ENCODE measurements around the gene PNPLA1.

Gene PNPLA1, protein sequence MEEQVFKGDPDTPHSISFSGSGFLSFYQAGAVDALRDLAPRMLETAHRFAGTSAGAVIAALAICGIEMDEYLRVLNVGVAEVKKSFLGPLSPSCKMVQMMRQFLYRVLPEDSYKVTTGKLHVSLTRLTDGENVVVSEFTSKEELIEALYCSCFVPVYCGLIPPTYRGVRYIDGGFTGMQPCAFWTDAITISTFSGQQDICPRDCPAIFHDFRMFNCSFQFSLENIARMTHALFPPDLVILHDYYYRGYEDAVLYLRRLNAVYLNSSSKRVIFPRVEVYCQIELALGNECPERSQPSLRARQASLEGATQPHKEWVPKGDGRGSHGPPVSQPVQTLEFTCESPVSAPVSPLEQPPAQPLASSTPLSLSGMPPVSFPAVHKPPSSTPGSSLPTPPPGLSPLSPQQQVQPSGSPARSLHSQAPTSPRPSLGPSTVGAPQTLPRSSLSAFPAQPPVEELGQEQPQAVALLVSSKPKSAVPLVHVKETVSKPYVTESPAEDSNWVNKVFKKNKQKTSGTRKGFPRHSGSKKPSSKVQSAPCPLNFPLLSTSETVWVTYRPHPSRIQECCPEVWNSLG

DNA sequence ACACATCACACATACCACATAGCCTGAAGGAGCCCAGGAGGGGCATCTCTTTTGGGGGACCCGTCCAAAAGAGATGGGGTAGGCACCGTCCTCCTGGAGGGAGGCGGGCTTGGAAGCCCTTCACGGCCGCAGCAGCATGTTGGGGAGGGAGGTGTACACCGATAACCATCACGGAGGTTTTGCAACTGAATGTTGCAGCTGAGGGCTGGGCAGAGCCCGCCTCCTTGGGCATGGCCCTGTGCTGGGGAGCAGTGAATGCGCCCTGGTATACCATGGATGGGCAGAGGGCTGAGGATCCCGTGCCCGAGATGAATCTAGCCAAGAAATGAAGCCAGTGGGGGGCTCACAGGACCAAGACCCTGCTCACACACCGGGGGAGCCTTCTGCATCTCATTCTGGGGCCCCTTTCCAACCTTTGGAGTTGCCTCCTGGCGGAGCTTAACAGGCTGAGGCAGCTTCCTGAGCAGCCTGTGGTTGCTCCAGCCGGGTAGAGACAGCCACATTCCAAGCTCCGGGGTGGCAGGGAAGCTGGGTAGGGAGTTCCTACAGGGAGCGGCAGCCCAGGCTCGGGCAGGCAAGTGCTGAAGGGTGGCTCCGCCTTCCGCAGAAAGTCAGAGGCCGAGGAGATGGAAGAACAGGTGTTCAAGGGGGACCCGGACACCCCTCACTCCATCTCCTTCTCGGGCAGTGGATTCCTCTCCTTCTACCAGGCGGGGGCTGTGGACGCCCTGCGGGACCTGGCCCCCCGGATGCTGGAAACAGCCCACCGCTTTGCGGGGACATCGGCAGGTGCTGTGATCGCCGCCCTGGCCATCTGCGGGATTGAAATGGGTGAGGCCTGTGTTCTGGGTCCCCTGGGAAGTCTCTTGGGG is at the start of gene PNPLA1:
Gene PNPLA1, plus strand, starts transcription at position 227 of the 872 bp plus-strand sequence. Its CDS starts 400 bp downstream, at position 627.
- DNase-seq (ENCODE audit: low spot score) = no peak

DNA sequence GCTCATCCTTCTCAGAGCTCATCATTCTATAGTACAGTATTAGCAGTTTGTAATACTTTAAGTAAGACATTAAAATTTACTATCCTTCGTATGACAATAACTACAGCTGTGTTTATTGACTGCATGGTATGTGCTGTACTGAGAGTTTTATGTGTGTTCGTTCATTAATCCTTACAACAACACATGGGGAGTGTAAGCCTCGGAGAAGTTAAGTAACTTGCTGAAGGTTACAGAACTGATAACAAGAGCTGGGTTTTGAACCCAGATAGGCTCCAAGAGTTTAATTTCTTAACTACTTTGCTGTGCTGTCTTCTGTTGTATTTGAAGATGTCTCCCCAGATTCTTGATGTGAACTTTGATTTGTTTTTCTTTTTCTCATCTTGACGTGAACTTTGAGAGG is 49.6 kb upstream of the PNPLA1 start:
- no peak for DNase-seq (ENCODE audit: low spot score)

DNA sequence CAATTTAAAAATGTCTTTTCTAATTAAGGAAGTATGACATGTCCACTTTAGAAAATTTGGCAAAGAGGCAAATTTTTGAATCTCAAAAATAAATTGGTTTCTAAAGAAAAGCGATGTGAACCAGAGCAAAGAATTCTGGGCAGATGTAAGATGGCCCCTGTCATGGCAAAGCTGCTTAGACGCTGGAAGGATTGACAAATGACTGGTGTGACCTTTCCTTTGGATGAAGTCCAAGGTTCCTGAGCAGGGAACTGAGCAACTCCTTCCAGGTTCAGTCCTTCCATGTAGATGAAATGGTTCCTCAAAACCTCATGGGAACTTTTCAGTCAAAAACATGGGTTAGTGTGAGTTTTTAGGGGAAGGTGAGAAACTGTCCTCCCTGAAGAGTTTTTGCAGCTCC is 48.2 kb upstream of the PNPLA1 start:
- DNase-seq (ENCODE audit: low spot score) = no peak

DNA sequence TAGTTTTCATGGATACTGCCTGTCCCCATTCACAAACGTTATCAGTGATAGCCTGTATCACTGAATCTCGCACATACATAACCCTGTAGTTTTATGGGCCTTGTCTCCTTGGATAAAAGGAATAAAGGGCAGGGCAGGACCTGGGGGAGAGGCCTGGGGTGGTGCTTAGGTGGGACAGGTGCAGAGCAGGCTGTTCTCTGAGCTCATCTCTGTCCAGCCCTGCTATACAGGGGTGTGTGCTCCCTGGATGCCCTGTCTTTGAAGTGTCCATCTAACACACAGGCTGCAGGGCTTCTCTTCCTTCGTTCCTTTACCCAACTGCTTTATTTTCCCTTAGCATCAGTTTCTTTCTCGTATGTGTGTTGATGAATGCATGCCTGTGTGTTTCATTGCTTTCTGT is 46.9 kb upstream of the PNPLA1 start:
- DNase-seq (ENCODE audit: low spot score) = no peak

DNA sequence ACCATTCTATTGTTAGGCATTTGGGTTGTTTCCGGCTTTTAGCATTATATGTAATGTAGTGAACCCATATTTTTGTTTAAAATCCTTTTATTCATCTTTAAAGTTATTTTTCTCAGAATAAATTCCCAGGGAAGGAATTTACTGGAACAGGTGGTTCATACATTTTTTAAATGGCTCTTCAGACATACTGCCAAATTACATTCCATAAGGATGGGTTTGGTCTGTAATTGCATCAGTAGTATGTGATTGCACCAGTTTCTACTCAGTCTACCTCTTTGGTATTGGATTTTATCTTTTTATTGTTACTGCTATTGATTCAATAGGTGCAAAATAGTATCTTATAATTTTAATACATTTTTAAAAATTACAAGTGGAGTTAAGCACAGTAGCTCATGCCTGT is 46.2 kb upstream of the PNPLA1 start:
- no peak for DNase-seq (ENCODE audit: low spot score)

DNA sequence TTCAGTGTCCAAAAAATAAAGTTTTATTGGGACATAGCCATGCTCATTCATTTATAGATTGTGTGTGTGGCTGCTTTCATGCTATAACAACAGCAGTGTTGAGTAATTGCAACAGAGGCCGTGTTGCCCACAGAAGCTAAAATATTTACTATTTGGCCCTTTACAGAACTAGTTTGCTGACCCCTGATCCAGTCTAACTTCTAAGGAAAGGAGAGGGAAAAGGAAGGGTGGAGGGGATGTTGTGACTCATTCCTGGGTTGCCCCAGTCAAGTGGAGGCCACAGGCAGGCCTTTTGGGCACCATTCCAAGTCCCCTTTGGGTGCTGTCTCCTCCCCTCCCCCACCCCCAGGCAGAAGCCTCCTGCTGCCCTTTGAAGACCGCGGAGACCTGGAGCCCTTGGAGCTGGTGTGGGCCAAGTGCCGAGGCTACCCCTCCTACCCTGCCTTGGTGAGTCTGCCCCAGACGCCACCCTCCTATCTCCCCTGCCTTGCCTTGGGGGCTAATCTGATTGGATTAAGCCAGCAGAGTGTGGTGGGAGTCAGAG is 44.9 kb upstream of the PNPLA1 start:
- DNase-seq (ENCODE audit: low spot score) = no peak

DNA sequence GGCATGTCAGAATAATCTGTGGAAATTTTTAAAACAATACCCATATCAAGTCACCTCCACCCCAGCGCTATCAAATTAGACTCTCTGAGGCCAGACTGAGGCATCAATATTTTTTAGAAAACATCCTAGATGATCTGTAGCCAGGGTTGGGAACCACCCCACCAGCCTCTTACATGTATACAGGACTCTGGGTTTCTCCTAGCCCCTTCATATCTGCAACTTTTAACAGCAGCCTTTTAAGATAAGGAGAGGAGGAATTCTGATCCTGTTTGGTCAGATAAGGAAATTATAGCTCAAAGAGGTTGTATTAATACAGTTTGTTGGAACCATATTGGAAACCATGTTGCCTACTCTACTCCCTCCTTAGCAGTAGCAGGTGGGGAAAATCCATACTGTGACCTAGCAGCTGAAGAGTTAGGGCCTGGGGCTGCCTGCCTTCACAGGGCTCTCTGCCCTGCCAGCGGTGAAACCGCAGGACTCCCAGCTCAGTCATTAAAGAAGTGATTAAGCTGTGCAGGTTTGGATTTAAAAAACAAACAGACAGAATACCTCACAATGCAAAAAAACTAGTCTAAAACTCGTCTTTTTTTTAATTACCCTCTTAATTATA is 43.3 kb upstream of the PNPLA1 start:
- DNase-seq (ENCODE audit: low spot score) = no peak

DNA sequence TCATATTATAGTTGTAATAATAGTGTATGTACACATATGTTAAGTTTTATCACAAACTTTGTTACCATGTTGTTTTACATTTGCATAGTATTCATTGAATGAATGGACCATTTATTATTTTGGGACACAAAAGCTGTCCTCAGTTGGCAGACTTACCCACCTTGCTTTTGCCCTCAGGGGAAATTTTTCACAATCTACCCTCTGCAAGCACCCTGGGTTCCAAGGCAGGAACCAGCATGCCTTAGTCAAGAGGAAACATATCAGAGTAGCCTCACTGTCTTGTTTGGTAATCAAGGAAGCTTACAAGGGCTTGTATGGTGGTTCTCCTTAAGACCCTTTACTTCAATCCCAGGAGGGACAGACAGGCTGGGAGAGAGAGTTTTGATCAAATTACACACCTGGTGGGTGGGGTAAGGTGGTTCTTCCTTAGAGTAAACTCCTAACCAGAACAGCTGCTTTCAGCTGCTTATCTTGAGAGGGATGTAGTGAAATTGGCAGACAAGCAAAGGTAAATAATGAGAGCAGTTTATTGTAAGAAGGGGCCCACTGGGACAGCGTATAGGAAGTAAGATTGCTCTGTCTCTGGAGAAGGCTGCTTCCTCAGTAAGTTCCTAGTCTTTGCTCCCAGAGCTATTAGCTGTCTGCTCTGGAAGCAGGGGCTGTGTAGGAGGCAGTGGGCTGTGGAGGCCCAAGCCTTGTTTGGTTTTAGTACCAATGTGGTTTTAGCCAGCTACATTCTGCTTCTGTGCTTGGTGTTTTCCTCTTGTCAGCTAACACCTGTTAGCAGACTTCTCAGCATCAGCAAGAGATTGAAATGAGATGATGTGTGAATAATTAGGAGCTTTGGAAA is 42.3 kb upstream of the PNPLA1 start:
- no peak for DNase-seq (ENCODE audit: low spot score)

DNA sequence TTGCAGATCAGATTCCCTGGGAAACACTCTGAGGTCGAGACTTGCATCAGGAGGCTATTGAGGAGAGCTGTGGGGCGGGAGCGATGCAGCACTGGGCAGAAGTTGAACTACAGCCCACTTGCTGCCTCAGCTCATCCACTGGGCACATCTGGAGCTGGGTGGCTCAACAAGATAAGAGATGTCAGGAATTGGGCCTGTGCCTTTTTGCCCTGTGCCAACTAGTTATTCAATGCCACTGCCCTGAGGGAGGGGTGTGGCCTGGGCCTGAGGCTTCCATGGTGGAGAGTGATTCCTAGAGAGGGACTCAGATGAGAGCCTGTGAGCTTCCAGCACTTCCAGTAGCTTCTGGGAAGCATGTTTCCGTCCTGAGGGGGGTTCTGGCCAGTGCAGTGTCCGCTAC is 40.6 kb upstream of the PNPLA1 start:
- DNase-seq (ENCODE audit: low spot score) = no peak

DNA sequence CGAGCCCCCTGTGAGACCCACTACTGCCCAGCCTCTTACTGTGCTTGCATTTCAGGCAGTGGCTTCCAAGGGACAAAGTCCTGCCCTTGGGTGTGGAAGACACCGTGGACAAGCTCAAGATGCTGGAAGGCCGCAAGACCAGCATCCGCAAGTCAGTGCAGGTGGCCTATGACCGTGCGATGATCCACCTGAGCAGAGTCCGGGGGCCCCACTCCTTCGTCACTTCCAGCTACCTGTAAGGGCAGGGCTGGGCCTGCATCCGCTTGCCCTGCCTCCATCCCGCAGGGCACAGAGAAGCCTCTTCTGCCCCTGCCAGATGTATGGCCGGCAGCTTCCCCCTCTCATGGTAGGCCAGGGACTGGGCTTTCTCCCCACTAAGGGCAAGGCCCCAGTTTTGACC is 39.5 kb upstream of the PNPLA1 start:
- DNase-seq (ENCODE audit: low spot score) = no peak

DNA sequence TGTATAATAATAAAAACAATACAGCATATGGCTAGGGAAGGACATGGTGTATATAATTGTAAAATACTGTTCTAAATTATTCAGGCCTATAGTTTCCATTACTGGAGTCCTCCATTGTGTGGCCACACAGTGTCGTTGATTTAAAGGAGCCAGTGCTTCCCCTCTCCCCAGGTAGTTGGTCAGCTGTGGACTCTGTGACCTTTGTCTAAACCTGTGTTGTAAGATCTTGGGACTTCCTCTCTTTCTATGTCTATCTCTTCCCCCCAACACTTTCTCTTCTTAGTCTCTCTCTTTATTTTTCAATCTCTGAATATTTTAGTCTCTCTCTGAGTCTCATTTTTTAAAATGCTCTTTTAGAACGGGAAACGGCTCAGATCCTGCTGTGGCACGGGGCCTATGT is 37.7 kb upstream of the PNPLA1 start:
- no peak for DNase-seq (ENCODE audit: low spot score)

DNA sequence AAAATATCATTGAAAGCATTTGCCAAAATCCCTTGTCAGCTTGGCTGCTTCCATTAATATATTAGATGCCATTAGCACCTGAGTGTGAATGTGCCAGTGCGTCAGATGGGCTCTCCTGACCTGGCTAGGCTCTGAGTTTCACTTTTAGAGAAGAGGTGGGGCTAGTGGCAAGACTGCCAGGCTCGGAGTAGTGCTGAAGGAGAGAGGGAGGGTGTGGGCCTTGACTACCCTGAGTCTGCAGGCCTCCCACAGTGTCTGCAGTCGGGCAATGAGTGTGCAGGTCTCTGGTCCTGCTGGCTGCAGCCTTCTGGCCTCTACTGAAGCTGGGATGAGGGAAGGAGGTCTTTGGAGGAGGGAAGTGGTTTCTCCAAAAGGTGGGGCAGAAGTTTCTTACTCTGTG is 34.6 kb upstream of the PNPLA1 start:
- DNase-seq (ENCODE audit: low spot score) = no peak

DNA sequence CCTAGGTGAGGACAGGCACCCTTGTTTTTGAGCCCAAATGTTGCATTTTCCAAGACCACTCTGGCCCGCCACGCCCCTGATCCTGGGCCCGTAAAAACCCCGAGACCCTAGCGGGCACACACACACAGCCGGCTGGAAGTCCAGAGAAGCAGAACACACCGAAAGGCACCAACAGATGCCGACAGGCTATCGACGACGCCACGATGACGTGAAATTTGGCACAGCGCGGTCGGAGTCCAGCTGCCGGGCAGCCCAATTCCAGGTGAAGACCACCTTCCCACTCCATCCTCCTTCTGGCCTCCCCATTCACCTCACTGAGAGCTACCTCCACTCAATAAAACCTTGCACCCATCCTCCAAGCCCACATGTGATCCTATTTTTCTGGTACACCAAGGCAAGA is 34.0 kb upstream of the PNPLA1 start:
- no peak for DNase-seq (ENCODE audit: low spot score)

DNA sequence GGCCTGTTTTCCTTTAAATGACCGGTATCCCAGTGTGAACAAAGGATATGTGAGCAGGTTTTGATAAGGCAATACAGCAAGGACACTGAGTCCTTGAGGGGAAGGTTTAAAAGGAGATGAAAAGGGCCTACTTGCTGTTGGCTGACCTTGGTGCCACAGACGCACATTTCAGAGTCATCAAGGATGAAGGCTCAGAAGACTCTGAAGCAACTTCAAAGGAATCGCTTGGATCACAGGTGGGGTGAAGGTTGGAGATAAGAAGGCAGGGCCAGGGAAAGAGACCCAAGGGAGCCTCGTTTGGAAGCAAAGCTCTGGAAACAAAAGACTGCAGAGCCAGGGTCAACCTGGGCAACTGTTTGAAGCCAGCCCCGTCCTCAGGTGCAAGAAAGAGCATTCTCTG is 30.1 kb upstream of the PNPLA1 start:
- DNase-seq (ENCODE audit: low spot score) = no peak

DNA sequence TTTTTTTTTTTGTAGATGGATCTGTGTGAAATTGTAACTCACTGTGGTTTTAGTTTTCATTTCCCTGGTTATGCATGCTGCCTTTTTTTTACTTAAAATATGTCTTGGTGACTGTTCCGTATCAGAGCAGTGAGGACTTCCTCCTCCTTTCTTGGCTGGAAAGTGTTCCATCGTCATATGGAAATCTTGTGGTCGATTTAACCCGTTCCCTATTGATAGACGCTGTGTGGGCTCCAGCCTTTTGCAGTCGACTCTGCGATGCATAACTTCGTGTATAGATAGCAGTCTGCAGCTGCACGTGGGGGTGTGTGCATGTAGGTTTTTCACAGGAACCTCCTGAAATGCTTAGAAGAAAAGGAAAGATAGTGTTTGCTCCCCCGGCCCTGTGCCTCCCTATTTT is 28.1 kb upstream of the PNPLA1 start:
- DNase-seq (ENCODE audit: low spot score) = no peak

DNA sequence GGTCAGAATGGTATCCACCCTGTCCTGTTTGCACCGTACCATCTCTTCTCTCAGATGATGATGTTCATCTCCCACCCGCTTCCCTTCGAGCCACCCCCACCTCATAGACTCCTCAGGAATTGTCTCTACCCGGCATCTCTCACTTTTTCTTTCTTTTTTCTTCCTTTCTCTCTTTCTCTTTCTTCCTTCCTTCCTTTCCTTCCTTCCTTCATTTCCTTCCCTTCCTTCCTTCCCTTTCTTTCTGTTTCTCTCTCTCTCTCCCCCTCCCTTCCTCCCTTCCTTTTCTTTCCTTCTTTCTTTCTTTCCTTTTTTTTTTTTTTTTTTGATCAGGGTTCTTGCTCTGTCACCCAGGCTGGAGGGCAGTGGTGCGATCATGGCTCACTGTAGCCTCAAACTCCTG is 27.7 kb upstream of the PNPLA1 start:
- DNase-seq (ENCODE audit: low spot score) = no peak

DNA sequence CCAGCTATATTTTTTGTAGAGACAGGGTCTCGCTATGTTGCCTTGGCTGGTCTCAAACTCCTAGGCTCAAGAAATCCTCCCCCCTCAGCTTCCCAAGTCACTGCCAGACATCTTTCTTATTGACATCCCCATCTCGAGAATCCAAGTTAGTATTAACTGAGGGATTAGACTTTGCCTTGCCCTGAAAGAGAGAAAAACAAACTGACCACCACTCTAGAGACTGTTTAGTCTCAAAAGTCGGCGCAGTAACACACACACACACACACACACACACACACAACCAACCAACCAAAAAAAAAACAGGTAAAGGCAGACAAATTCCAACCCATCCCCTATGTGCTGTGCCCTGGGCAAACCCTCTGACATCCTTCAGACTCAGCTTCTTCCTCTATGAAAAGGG is 27.2 kb upstream of the PNPLA1 start:
- no peak for DNase-seq (ENCODE audit: low spot score)

DNA sequence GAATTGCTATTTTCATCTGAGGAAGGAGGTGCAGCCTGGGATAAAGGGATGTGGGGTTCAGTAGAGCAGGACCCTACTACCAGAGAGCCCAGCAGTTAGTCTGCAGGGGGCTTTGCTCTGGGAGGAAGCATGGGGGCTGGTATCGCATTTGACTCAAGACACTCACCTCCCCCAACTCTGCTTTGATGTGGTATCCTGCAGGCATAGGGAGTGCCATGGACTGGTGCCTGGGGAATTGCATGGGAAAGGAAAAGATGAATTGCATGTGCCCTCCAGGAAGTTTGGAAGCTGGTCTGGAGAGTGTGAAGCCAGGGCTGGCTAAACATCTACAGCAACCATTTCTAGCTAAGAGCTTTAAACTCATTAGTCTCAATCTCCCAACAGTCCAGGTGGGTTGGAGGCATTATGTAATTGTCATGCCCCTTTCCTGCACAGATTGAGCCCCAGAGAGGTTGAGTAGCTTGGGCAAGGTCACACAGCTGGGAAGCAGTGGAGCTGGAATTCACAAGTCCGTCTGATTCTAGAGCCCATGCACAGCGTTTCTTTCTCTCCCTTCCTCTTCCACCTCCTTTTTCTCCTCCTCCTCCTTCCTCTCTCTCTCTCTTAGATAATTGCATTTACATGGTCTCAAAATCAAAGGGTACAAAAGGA is 26.2 kb upstream of the PNPLA1 start:
- DNase-seq (ENCODE audit: low spot score) = no peak

DNA sequence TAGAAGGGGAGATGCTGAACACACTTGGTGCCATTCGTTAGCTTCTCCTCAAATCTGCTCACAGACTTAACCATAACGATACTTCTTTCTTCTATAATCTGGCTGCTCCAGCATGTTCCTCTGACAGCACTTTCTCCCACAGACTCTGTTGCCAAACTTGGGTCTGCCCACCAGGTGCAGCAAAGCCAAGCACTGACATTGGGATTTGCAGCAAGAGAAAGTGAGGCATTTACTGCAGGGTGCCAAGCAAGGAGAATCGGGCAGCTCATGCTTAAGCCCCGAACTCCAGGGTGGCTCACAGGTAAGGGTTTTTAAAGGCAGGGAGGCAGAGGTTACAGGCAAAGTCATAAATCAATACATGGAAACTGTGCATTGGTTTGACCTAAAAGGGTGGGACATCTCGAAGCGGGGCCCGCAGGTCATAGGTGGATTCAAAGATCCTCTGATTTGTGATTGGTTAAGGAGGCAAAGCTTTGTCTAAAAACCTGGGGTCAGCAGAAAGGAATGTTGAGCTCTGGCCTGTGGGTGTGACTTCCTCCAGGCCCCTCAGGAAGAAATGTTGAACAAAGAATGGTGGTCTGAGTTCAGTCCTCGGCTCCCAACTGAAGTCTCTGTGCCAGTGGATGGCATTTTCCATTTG is 25.1 kb upstream of the PNPLA1 start:
- DNase-seq (ENCODE audit: low spot score) = peak; percentile 18

DNA sequence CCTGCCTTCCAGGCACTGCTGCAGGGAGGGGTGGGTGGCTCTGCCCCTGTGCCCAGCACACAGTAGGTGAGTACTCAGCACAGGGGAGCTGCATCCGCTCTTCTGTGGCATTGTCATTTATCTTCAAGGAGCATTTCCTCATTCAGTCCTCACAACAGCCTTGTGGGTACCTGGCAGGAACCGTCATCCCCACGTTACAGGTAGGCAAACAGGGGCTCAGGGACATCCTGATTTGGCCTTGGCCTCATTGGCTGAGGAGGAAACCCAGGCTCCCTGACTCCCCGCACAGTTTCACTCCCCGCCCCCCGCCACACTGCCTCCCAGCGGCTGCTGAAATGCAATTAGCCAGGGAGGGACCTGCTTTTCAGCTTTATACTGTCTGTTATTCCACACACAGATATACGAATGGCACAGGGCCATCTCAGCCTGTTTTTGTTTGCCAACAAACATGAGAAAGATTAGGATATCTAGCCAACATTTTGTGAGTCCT is 24.2 kb upstream of the PNPLA1 start:
- DNase-seq (ENCODE audit: low spot score) = no peak
